Loucy (cell line): ENCODE measurements around the gene SZT2.

Source experiments
- H2AFZ ChIP-seq: fragments of 200-600 bp; sonication (generic); 2 replicates; pipeline ENCODE4 v1.6.0; 2016; ENCODE audit warnings: antibody characterized with exemption, mild to moderate bottlenecking, low read length, moderate library complexity
- H3F3A ChIP-seq: fragments of 200-600 bp; 2 replicates; pipeline ENCODE4 v1.6.0; 2016; ENCODE audit warnings: antibody characterized with exemption, low read depth, mild to moderate bottlenecking
- H3K27me3 ChIP-seq: fragments of 200-600 bp; sonication (generic); 2 replicates; pipeline ENCODE4 v1.6.1; 2014; ENCODE audit warnings: low read length, mild to moderate bottlenecking; ENCODE audit not compliant: insufficient read depth, poor library complexity, severe bottlenecking
- H3K36me3 ChIP-seq: fragments of 200-600 bp; sonication (generic); 2 replicates; pipeline ENCODE4 v1.6.1; 2016; ENCODE audit warnings: low read length; ENCODE audit not compliant: insufficient read depth
- H3K4me1 ChIP-seq: fragments of 200-600 bp; sonication (generic); 2 replicates; pipeline ENCODE4 v1.5.1; 2014; ENCODE audit warnings: low read length, mild to moderate bottlenecking; ENCODE audit not compliant: insufficient read depth, poor library complexity, severe bottlenecking
- H3K4me2 ChIP-seq: fragments of 200-600 bp; sonication (generic); 2 replicates; pipeline ENCODE4 v1.6.0; 2014; ENCODE audit warnings: antibody characterized with exemption, low read length, low read depth, mild to moderate bottlenecking; ENCODE audit not compliant: poor library complexity, severe bottlenecking
- H3K4me3 ChIP-seq: fragments of 200-600 bp; sonication (generic); 2 replicates; pipeline ENCODE4 v1.5.1; 2014; ENCODE audit warnings: low read length, mild to moderate bottlenecking, mixed read lengths; ENCODE audit not compliant: poor library complexity, severe bottlenecking
- H3K79me2 ChIP-seq: fragments of 200-600 bp; sonication (generic); 2 replicates; pipeline ENCODE4 v1.6.1; 2014; ENCODE audit warnings: low read length; ENCODE audit not compliant: insufficient read depth
- H3K9ac ChIP-seq: fragments of 200-600 bp; sonication (generic); 2 replicates; pipeline ENCODE4 v1.6.0; 2014; ENCODE audit warnings: mild to moderate bottlenecking, low read depth, low read length, moderate library complexity; ENCODE audit not compliant: poor library complexity, severe bottlenecking
- H3K9me2 ChIP-seq: fragments of 200-600 bp; sonication (generic); replicated peaks from 2 replicates; pipeline ENCODE4 v1.6.1; 2016; ENCODE audit warnings: low read depth, low read length, mixed read lengths
- H3K9me3 ChIP-seq: fragments of 200-600 bp; sonication (generic); 2 replicates; pipeline ENCODE4 v1.6.1; 2014; ENCODE audit warnings: mild to moderate bottlenecking, antibody characterized with exemption, low read length, low read depth; ENCODE audit not compliant: insufficient read depth
- H4K20me1 ChIP-seq: fragments of 200-600 bp; sonication (generic); 2 replicates; pipeline ENCODE4 v1.6.0; 2014; ENCODE audit warnings: antibody characterized with exemption, low read length, mild to moderate bottlenecking; ENCODE audit not compliant: insufficient read depth, poor library complexity, severe bottlenecking
- EZH2phosphoT487 ChIP-seq: fragments of 200-600 bp; IDR thresholded peaks from 2 replicates; pipeline ENCODE4 v1.6.1; 2018; ENCODE audit warnings: antibody characterized with exemption, mild to moderate bottlenecking, moderate library complexity, borderline replicate concordance
- TF ChIP-seq, protein P1 (sequence below): fragments of 200-600 bp; sonication (generic); conservative IDR thresholded peaks from 2 replicates; pipeline ENCODE4 v1.5.1; 2014; ENCODE audit warnings: mild to moderate bottlenecking, antibody characterized with exemption, low read length

SZT2 gene

DNA sequence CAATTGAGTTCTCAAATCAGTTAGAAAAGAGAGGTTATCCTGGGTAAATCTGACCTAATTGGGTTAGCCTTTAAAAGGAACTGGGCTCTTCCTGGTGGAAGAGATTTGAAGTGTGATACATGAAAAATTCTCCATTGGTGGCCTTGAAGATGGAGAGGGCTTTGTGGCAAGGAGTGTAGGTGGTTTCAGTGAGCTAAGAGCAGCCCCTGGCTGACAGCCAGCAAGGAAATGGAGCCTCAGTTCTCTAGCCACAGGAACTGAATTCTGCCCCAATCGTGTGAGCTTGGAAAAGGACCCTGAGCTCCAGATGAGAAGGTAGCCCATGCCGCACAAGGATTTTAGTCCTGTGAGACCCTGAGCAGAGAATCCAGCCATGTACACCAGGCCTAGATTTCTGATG lies 76.7 kb downstream of the SZT2 start:
- Histone ChIP-seq H3K9me2 (no peaks in the 10 kb centered on the region), H3K9me3 (no peaks in the 10 kb centered on the region), H3K9ac (no peak overlapping the region), H3K4me2 (peak overlapping the region; percentile 35), H3K27me3 (no peaks in the 10 kb centered on the region), H4K20me1 (no peaks in the 10 kb centered on the region), H3K4me3 (no peak overlapping the region), H2AFZ (0 out of 2 replicates have a peak overlapping the region, but pooled peaks have one; percentile 19), H3K79me2 (no peaks in the 10 kb centered on the region), H3F3A (no peaks in the 10 kb centered on the region), H3K36me3 (no peaks in the 10 kb centered on the region), H3K4me1 (peaks cover 16% of the 10 kb centered on the region)
- TF ChIP-seq, protein P1, sequence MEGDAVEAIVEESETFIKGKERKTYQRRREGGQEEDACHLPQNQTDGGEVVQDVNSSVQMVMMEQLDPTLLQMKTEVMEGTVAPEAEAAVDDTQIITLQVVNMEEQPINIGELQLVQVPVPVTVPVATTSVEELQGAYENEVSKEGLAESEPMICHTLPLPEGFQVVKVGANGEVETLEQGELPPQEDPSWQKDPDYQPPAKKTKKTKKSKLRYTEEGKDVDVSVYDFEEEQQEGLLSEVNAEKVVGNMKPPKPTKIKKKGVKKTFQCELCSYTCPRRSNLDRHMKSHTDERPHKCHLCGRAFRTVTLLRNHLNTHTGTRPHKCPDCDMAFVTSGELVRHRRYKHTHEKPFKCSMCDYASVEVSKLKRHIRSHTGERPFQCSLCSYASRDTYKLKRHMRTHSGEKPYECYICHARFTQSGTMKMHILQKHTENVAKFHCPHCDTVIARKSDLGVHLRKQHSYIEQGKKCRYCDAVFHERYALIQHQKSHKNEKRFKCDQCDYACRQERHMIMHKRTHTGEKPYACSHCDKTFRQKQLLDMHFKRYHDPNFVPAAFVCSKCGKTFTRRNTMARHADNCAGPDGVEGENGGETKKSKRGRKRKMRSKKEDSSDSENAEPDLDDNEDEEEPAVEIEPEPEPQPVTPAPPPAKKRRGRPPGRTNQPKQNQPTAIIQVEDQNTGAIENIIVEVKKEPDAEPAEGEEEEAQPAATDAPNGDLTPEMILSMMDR, result no peak
- TF ChIP-seq EZH2phosphoT487, result no peak

DNA sequence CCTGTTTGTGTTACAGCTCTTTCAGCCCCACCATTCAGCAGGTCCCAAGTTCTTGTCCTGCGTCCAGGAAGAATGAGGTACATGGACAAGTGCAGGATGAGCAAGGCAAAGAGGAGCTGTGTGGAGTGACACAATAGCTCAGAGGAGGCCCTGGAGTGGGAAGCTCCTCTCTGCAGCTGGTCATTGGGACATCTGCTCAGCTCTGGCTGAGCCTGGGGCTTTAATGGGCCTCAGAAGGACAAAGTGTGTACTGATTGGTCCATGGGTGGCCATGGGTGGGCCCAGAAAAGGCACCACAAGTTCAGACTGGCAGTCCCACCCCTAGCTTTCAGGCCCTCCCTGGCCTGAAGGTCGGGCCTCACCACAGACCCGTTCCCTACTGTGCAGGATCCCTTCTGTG lies 78.7 kb downstream of the SZT2 start:
- H3K9me2 ChIP-seq, result no peaks in the 10 kb centered on the region
- no peaks in the 10 kb centered on the region for H3K27me3 ChIP-seq
- no peak overlapping the region for H2AFZ ChIP-seq
- H3K4me1 ChIP-seq, result peaks cover 16% of the 10 kb centered on the region
- H3K9me3 ChIP-seq, result no peaks in the 10 kb centered on the region
- no peaks in the 10 kb centered on the region for H3F3A ChIP-seq
- TF ChIP-seq, protein P1, result no peak
- no peak for TF ChIP-seq EZH2phosphoT487
- H3K4me2 ChIP-seq, result no peak overlapping the region
- H3K9ac ChIP-seq, result no peak overlapping the region
- no peaks in the 10 kb centered on the region for H3K79me2 ChIP-seq
- H3K36me3 ChIP-seq, result no peaks in the 10 kb centered on the region
- H3K4me3 ChIP-seq, result no peak overlapping the region
- H4K20me1 ChIP-seq, result no peaks in the 10 kb centered on the region

DNA sequence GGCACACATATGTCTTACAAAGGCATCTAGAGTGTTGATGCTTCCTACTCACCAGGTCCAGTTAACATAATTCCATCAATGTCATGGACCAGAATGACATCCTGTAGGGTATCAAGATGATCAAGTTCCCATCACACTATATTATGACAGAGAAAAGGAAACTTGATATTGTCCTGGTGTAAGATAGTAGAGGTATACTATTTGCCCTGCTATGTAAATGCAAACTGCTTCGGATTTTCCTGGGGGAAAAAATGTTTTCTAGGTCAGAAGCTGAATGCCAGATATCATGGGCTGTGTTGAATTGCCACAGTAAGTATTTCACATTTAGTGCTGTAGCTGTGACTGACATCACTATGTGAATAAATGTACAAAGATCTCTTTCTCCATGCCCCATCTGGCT lies 80.2 kb downstream of the SZT2 start:
- Histone ChIP-seq H4K20me1 (no peaks in the 10 kb centered on the region), H3K9me2 (no peaks in the 10 kb centered on the region), H3K79me2 (no peaks in the 10 kb centered on the region), H3K4me3 (no peak overlapping the region), H3F3A (no peaks in the 10 kb centered on the region), H3K4me2 (no peak overlapping the region), H3K27me3 (no peaks in the 10 kb centered on the region), H3K9me3 (no peaks in the 10 kb centered on the region), H3K9ac (no peak overlapping the region), H3K4me1 (peaks cover 16% of the 10 kb centered on the region), H2AFZ (no peak overlapping the region), H3K36me3 (no peaks in the 10 kb centered on the region)
- TF ChIP-seq, protein P1, result no peak
- TF ChIP-seq EZH2phosphoT487, result no peak
